Hepatocyte (in vitro differentiated cells): ENCODE data around the gene CFAP70. TPM values are rescaled to one million over a fixed set of nuclear protein-coding genes. Genes with fewer than 3 reads are reported as not detected.

Experiments used
- polyA plus RNA-seq: library from polyadenylated mRNA; unstranded; fragments of >200 nt; fragmentation: Nextera tagmentation; extraction: Ambion mirVana; gene quantifications from 2 replicates; pipeline ENCODE4 v1.2.1, GENCODE V29; 2016
- small RNA-seq: library from RNA; depleted of rRNA; stranded (forward); fragments of <200 nt; gene quantifications from one replicate; pipeline ENCODE3, GENCODE V24; 2014
- total RNA-seq: library from RNA; depleted of rRNA; stranded (reverse); fragments of >200 nt; gene quantifications from 2 replicates; pipeline ENCODE4 v1.2.3, GENCODE V29; 2014

CFAP70 gene
- total and polyA plus RNA-seq, 2 experiments from 2014 or later: 1.6 to 3.9 TPM

Small RNAs within 50 kb of the gene (small RNA-seq; reads per million reads assigned to genes)
- gene RF00019 (not detected), gene RNU6-833P (not detected)

Other genes with a start within 250 kb of the CFAP70 start
- 3.4 and 3.9 TPM in 2 replicates for gene NUDT13, start 248.4 kb downstream of the CFAP70 start, total RNA-seq
- 1.9 and 2.1 TPM in 2 replicates for gene NUDT13, start 248.4 kb downstream of the CFAP70 start, polyA plus RNA-seq
- 30.1 and 30.5 TPM in 2 replicates for gene ECD, start 190.9 kb downstream of the CFAP70 start, total RNA-seq
- 26.9 and 31.0 TPM in 2 replicates for gene ECD, start 190.9 kb downstream of the CFAP70 start, polyA plus RNA-seq
- gene FAM149B1, start 190.7 kb downstream of the CFAP70 start, total RNA-seq: 20.6 and 22.7 TPM in 2 replicates
- gene FAM149B1, start 190.7 kb downstream of the CFAP70 start, polyA plus RNA-seq: 9.8 and 10.3 TPM in 2 replicates
- 24.5 and 27.2 TPM in 2 replicates for gene DNAJC9, start 111.6 kb downstream of the CFAP70 start, total RNA-seq
- gene DNAJC9, start 111.6 kb downstream of the CFAP70 start, polyA plus RNA-seq: 16.3 and 17.8 TPM in 2 replicates
- 57.0 and 58.7 TPM in 2 replicates for gene MRPS16, start 106.2 kb downstream of the CFAP70 start, total RNA-seq
- 94.8 and 105 TPM in 2 replicates for gene MRPS16, start 106.2 kb downstream of the CFAP70 start, polyA plus RNA-seq
- 88.8 and 90.7 TPM in 2 replicates for gene ANXA7, start 55.2 kb upstream of the CFAP70 start, total RNA-seq
- gene ANXA7, start 55.2 kb upstream of the CFAP70 start, polyA plus RNA-seq: 63.0 and 88.8 TPM in 2 replicates
- gene MSS51, start 74.7 kb upstream of the CFAP70 start, total RNA-seq: 1.2 and 1.6 TPM in 2 replicates
- gene MSS51, start 74.7 kb upstream of the CFAP70 start, polyA plus RNA-seq: 0.48 and 0.74 TPM in 2 replicates
- gene PPP3CB, start 137.2 kb upstream of the CFAP70 start, total RNA-seq: 33.8 and 41.4 TPM in 2 replicates
- gene PPP3CB, start 137.2 kb upstream of the CFAP70 start, polyA plus RNA-seq: 11.8 and 15.0 TPM in 2 replicates
- 61.6 and 83.4 TPM in 2 replicates for gene USP54, start 232.5 kb upstream of the CFAP70 start, total RNA-seq
- 13.2 and 19.4 TPM in 2 replicates for gene USP54, start 232.5 kb upstream of the CFAP70 start, polyA plus RNA-seq